ENCODE data around the gene RNF6.

DNA sequence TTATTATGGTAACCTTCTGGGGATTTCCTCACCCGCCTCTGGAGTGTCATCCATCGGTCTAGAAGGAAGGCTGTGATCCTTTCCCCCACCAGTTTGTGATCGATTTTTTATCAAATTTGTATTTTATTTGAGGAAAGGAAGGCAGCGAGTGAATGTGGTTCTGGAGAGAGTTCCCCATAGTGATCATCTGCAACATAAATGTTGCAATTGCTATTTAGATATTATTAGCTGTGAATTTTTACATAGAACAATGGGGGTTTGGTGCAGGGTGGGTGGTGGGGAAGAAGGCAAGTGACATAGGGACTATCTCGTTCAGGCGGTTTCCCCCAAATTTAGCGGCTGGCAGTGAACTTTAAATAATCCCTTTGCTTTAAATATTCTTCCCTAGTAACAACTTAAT is 33.0 kb upstream of the RNF6 start:
- TF ChIP-seq, protein P1, sequence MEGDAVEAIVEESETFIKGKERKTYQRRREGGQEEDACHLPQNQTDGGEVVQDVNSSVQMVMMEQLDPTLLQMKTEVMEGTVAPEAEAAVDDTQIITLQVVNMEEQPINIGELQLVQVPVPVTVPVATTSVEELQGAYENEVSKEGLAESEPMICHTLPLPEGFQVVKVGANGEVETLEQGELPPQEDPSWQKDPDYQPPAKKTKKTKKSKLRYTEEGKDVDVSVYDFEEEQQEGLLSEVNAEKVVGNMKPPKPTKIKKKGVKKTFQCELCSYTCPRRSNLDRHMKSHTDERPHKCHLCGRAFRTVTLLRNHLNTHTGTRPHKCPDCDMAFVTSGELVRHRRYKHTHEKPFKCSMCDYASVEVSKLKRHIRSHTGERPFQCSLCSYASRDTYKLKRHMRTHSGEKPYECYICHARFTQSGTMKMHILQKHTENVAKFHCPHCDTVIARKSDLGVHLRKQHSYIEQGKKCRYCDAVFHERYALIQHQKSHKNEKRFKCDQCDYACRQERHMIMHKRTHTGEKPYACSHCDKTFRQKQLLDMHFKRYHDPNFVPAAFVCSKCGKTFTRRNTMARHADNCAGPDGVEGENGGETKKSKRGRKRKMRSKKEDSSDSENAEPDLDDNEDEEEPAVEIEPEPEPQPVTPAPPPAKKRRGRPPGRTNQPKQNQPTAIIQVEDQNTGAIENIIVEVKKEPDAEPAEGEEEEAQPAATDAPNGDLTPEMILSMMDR (IDR thresholded peaks at IDR 0.05), result no peak
- no peak for TF ChIP-seq POLR2A (IDR thresholded peaks at IDR 0.05)

All from testis (tissue), 2 donors.